HPDE6-E6E7 (cell line): ENCODE data around the gene ZBTB20.
A peak's percentile ranks its signal among the peaks of the same experiment; 100 is the strongest.

Experiments used
- DNase-seq: peaks from one replicate; pipeline ENCODE4 v3.0.0; 2011; ENCODE audit warnings: missing footprints; ENCODE audit errors: extremely low spot score

Gene ZBTB20

GRCh38 chr3:114674036-114674435 lies 473.1 kb downstream of the ZBTB20 start:
- no peak for DNase-seq

- no peak for DNase-seq
Measured at GRCh38 chr3:114673481-114673880, 473.6 kb downstream of the ZBTB20 start.

GRCh38 chr3:114672692-114673447 lies 474.2 kb downstream of the ZBTB20 start:
- no peak for DNase-seq

GRCh38 chr3:114671741-114672510 lies 475.2 kb downstream of the ZBTB20 start:
- DNase-seq, result no peak

- no peak for DNase-seq
Measured at GRCh38 chr3:114669614-114670013, 477.5 kb downstream of the ZBTB20 start.

GRCh38 chr3:114668099-114668498 lies 479.0 kb downstream of the ZBTB20 start:
- DNase-seq, result no peak

- DNase-seq, result no peak
Measured at GRCh38 chr3:114666623-114667022, 480.5 kb downstream of the ZBTB20 start.

- DNase-seq, result no peak
Measured at GRCh38 chr3:114664006-114664405, 483.1 kb downstream of the ZBTB20 start.

- no peak for DNase-seq
Measured at GRCh38 chr3:114660808-114661207, 486.3 kb downstream of the ZBTB20 start.

GRCh38 chr3:114660124-114660523 lies 487.0 kb downstream of the ZBTB20 start:
- no peak for DNase-seq

- DNase-seq, result no peak
Measured at GRCh38 chr3:114659109-114660061, 487.7 kb downstream of the ZBTB20 start.

- DNase-seq, result no peak
Measured at GRCh38 chr3:114651555-114651954, 495.5 kb downstream of the ZBTB20 start.

GRCh38 chr3:114650808-114651207 lies 496.3 kb downstream of the ZBTB20 start:
- DNase-seq, result no peak

GRCh38 chr3:114649331-114649730 lies 497.8 kb downstream of the ZBTB20 start:
- DNase-seq, result peak; percentile 58

GRCh38 chr3:114646526-114646925 lies 500.6 kb downstream of the ZBTB20 start:
- no peak for DNase-seq

- DNase-seq, result no peak
Measured at GRCh38 chr3:114645392-114645791, 501.7 kb downstream of the ZBTB20 start.

- no peak for DNase-seq
Measured at GRCh38 chr3:114644367-114644766, 502.7 kb downstream of the ZBTB20 start.

- DNase-seq, result no peak
Measured at GRCh38 chr3:114642951-114643741, 503.9 kb downstream of the ZBTB20 start.

- DNase-seq, result no peak
Measured at GRCh38 chr3:114640126-114640525, 507.0 kb downstream of the ZBTB20 start.

GRCh38 chr3:114639171-114639570 lies 507.9 kb downstream of the ZBTB20 start:
- no peak for DNase-seq

- DNase-seq, result no peak
Measured at GRCh38 chr3:114635878-114636277, 511.2 kb downstream of the ZBTB20 start.
